Choroid plexus epithelial cell (primary cell): ENCODE measurements around the gene AFTPH.

Source experiments
- DNase-seq: peaks from one replicate; pipeline ENCODE4 v3.0.0-alpha.2; 2010; ENCODE audit warnings: low read depth
- H3K4me3 ChIP-seq: 2 replicates; pipeline ENCODE4 v1.5.1; 2011; ENCODE audit warnings: low read depth, mild to moderate bottlenecking, control low read depth, low read length, moderate library complexity
- TF ChIP-seq, protein P1 (sequence below): conservative IDR thresholded peaks from 2 replicates; pipeline ENCODE4 v1.5.1; 2011; ENCODE audit warnings: low read depth, mild to moderate bottlenecking, control low read depth, inconsistent platforms, low read length, moderate library complexity

The AFTPH gene

DNA sequence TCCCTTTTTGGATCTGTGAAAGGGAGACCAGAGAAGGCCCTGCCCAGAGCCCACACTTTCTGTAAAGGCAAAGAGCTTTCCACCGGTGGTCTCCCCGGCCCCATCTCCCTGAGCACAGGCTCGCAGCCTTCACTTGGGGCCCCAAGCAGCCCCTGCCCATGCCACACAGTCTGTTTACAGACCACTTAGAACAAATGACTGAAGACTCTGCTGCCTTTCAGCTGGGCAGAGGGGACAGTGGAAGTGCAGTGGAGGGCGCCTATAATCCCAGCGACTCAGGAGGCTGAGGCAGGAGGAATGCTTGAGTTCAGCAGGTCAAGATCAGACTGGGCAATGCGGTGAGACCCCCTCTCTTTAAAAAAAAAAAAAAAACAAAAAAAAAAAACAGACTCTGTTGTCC, 100.7 kb downstream of the AFTPH start:
- no peak for DNase-seq
- TF ChIP-seq, protein P1, sequence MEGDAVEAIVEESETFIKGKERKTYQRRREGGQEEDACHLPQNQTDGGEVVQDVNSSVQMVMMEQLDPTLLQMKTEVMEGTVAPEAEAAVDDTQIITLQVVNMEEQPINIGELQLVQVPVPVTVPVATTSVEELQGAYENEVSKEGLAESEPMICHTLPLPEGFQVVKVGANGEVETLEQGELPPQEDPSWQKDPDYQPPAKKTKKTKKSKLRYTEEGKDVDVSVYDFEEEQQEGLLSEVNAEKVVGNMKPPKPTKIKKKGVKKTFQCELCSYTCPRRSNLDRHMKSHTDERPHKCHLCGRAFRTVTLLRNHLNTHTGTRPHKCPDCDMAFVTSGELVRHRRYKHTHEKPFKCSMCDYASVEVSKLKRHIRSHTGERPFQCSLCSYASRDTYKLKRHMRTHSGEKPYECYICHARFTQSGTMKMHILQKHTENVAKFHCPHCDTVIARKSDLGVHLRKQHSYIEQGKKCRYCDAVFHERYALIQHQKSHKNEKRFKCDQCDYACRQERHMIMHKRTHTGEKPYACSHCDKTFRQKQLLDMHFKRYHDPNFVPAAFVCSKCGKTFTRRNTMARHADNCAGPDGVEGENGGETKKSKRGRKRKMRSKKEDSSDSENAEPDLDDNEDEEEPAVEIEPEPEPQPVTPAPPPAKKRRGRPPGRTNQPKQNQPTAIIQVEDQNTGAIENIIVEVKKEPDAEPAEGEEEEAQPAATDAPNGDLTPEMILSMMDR = no peak
- H3K4me3 ChIP-seq = no peak overlapping the region

DNA sequence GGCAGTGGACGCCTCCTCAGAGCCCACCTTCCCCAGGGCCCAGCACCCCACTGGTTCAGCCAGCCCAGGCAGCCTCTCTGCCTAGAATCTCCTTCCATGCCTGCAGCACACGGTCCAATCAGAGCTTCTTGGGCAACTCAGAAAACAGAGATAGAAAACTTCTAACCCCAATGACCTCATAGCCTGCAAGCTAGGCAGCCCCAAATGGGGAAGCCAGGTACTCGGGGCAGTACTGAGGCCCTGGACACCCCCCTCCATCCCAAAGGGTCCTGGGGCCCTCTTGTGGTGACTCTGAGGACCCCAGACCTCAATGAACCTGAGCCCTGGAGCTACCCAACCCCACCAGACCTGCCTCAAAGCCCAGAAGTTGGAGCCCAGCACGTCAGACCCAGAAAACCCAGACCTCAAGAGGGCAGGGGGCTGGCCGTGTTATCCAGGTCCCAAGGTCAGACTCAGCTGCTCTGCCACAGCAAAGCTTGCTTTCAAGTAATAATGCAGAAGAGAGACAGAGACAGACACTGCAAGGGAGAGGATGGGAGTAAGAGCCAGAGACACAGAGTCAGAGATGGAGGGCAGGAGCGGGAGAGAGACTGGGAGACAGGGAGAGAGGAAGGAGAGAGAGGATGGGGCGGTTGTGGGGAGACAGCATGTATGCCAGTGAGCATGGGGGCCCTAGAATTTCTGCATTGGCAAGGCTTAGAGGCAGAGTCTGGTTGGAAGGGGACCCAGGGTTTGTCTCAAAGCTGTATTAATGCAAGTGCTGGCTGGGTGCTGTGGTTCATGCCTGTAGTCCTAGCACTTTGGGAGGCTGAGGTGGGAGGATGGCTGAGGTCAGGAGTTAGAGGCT, 101.4 kb downstream of the AFTPH start:
- no peak for DNase-seq
- TF ChIP-seq, protein P1 = no peak
- no peak overlapping the region for H3K4me3 ChIP-seq

DNA sequence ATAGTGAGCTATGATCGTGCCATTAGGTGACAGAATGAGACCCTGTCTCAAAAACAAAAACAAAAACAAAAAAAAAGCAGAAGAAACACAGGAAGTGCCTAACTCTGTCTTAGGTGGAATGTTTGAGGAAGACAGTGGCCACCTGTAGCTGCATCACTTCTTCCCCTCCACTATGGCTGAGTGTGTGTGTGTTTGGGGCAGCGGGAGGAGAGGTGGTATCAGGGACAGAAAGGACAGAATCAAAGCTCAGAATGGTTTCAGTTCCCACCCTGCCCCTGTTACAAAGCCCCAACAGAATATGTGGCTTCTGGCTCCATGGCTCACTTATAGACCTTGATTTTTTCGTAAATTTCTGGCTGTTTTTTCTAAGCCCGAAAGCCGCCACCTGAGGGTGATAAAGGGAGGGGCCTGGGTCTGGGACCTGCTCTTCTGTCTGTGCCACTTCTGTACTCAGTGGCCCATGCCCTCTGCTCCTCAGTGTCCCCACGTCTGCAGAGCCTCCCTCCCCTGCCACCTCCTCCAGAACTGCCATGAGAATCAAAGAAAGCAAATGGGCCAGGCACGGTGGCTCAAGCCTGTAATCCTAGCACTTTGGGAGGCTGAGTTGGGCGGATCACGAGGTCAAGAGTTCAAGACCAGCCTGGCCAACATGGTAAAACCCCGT, 102.2 kb downstream of the AFTPH start:
- no peak overlapping the region for H3K4me3 ChIP-seq
- DNase-seq = no peak
- TF ChIP-seq, protein P1 = no peak

DNA sequence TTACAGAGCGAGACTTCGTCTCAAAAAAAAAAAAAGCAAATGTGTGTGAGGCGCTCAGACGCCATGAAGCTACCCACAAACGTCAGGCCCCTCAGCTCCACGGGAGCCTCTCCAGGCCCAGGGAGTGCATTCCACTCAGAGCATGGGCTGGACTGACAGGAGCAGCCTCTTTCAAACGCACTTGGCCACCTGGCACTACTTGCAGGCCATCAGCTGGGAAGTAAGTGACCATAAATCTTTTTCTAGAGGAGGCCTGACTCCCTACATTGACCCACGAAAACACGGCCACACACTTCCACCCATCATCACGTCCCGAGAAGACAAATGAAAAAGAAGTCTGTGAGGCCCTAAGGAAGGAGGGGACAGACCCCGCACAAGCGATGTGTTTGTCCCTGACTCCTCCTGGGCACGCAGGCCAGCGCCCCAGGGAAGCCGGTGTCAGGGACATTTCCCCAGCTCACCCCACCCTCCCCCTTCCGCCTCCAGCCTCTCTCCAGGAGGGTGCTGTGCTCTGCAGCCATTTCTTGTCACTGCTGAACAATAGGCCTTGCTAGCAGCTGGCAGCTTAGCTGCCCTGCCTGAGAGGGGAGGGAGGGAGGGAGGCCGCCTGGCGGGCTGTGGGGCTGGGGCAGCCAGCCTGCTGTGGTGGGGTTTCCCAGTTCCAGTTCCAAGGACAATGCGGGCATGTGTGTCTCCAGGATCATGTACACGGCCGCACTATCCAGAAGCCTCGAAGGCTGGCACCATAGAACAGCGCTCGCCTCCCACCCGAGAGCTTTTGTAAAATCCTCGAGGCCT, 103.0 kb downstream of the AFTPH start:
- H3K4me3 ChIP-seq = no peak overlapping the region
- TF ChIP-seq, protein P1 = no peak
- DNase-seq = no peak

DNA sequence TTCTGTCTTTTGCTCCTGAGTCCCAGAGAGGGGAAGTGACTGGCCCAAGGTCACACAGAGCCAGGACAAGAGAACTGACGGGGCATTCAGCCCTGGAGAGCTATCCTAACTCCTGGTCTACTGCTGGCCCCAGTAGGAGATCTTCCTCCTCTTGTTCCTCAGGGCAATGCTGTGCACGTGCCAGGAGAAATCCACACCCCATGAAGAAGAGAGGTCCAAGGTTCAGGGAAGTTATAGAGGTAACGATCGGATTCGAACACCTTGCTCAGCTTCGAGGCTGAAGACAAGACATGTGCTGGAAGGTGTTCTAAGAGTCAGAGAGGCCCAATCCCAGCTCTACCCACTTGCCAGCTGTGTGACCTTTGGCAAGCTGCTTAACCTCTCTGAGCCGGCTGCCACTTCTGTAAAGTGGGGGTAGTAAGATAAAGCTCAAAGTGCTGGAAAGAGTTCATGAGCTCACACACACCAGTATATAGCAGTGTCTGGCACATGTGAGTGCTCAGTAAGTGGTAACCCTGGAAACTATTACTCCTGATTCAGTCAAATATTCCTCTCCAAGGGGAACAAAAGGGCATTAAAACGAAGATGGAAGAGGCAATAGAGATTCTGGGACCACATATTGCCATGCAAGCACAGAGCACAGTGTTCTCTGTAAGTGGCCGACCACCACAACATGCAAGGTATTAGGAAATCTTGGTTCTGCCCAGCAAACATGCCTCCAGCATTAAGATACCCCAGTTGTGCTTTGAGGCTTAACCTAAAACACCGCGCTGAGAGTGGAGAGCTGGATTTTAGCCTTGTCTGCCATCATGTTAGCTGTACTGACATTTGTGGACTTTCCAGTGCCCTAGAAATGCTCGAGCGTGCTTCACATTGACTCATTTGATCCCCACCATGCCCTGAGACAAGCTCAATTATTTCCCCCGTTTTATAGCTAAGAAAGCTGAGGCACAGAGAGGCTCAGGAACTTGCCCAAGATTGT, 104.0 kb downstream of the AFTPH start:
- TF ChIP-seq, protein P1 = no peak
- no peak for DNase-seq
- H3K4me3 ChIP-seq = no peak overlapping the region

DNA sequence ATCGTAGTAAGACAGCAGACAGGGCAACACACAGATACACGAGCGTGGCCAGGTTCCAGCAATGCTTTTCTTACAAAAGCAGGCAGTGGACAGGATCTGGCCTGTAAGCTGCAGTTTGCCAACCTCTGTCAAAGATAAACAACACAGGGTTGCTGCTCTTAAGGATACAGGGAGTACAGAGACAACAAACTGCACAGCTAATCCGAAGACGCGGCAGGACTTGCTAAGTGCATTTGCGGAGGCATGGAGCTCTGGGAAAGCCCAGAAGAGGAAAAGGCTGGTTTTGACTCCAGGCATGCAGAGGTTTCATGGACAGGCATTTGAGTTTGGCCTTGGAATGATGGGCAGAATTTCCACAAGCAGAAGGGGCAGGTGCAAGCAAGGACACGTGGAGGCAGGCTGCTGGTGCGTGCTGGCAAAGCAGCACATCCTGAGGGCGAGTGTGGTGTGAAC, 105.2 kb downstream of the AFTPH start:
- TF ChIP-seq, protein P1 = no peak
- DNase-seq = no peak
- no peak overlapping the region for H3K4me3 ChIP-seq
